Endothelial cell of umbilical vein (primary cell): Measurements from ENCODE around the gene SCARF2. TPM values are rescaled to one million over a fixed set of nuclear protein-coding genes. Genes with fewer than 3 reads are reported as not detected.

Source experiments
- BruUV-seq: library from RNA; stranded (reverse); fragments of 400-500 nt; replicated peaks from 2 replicates; lab custom pipeline; 2021; lab: Mats Ljungman, UMichigan
- CTCF ChIA-PET: fragments of 300-600, 350-600 bp; sonication (Branson Sonifier 250); formaldehyde crosslinking; loops from one replicate; lab custom pipeline; 2021; ENCODE audit warnings: antibody characterized with exemption, inconsistent platforms; lab: Charles Lee
- POLR2A ChIA-PET: fragments of 300-600, 350-600 bp; sonication (Branson Sonifier 250); formaldehyde crosslinking; loops from one replicate; lab custom pipeline; 2021; ENCODE audit warnings: antibody characterized with exemption, inconsistent platforms; lab: Charles Lee
- DNase-seq: peaks from one replicate; pipeline ENCODE4 v3.0.0-alpha.2; 2011; ENCODE audit warnings: low read depth, low spot score
- FAIRE-seq: peaks from 2 replicates; lab custom pipeline; 2011; peaks lifted over from hg19 to GRCh38; lab: Jason Lieb, UNC
- H2AFZ ChIP-seq: 2 replicates; pipeline ENCODE4 v1.6.0; 2012; ENCODE audit warnings: low read depth, low read length, control low read depth, inconsistent platforms
- H3K27ac ChIP-seq: 2 replicates; pipeline ENCODE4 v1.5.1; 2011; ENCODE audit warnings: low read depth, mild to moderate bottlenecking, control low read depth, low read length, moderate library complexity; ENCODE audit not compliant: insufficient read depth
- H3K27me3 ChIP-seq, 2 experiments: 2 replicates each; pipeline versions ENCODE4 v1.6.0 to v1.6.1; 2011; ENCODE audit warnings: low read length in 2 of 2, mixed read lengths in 1 of 2; ENCODE audit not compliant: control insufficient read depth in 2 of 2, insufficient read depth in 2 of 2
- H3K36me3 ChIP-seq, 2 experiments: 2 replicates in 1 of 2; 3 replicates in 1 of 2; pipeline ENCODE4 v1.5.1; 2011; ENCODE audit warnings: low read length in 2 of 2, mild to moderate bottlenecking in 1 of 2, moderate library complexity in 1 of 2; ENCODE audit not compliant: control insufficient read depth in 2 of 2, insufficient read depth in 2 of 2; ENCODE audit errors: extremely low read depth in 1 of 2
- H3K4me1 ChIP-seq: 3 replicates; pipeline ENCODE4 v1.5.1; 2011; ENCODE audit warnings: mild to moderate bottlenecking, low read length; ENCODE audit not compliant: control insufficient read depth, insufficient read depth; ENCODE audit errors: extremely low read depth
- H3K4me2 ChIP-seq: 2 replicates; pipeline ENCODE4 v1.6.1; 2011; ENCODE audit warnings: low read length, control low read depth, mixed read lengths; ENCODE audit not compliant: insufficient read depth
- H3K4me3 ChIP-seq, 3 experiments: fragments of 200-600 bp in 1 of 3; sonication (generic), shearing (Covaris generic) in 1 of 3; replicated peaks in 1 of 3; 2 replicates each; pipeline ENCODE4 v1.5.1; 2011 to 2016; ENCODE audit warnings: control low read depth in 3 of 3, low read length in 3 of 3, mild to moderate bottlenecking in 2 of 3, inconsistent platforms in 1 of 3, low read depth in 1 of 3, moderate library complexity in 1 of 3; ENCODE audit not compliant: insufficient read depth in 1 of 3
- H3K79me2 ChIP-seq: 2 replicates; pipeline ENCODE4 v1.6.0; 2012; ENCODE audit warnings: low read length, inconsistent platforms; ENCODE audit not compliant: control insufficient read depth, insufficient read depth
- H3K9ac ChIP-seq: replicated peaks from 2 replicates; pipeline ENCODE3; 2011; ENCODE audit warnings: low read length, control low read depth; ENCODE audit not compliant: insufficient read depth; ENCODE audit errors: extremely low read depth
- H3K9me1 ChIP-seq: replicated peaks from 3 replicates; pipeline ENCODE4 v1.6.0; 2011; ENCODE audit warnings: mild to moderate bottlenecking, low read length; ENCODE audit not compliant: control insufficient read depth, insufficient read depth; ENCODE audit errors: extremely low read depth
- H3K9me3 ChIP-seq: replicated peaks from 2 replicates; pipeline ENCODE4 v1.5.1; 2012; ENCODE audit warnings: low read length, inconsistent platforms; ENCODE audit not compliant: control insufficient read depth, insufficient read depth
- H4K20me1 ChIP-seq: replicated peaks from 2 replicates; pipeline ENCODE3; 2011; ENCODE audit warnings: mild to moderate bottlenecking, low read length; ENCODE audit not compliant: control insufficient read depth, insufficient read depth; ENCODE audit errors: extremely low read depth
- EZH2 ChIP-seq: IDR thresholded peaks from 2 replicates; pipeline ENCODE4 v1.6.1; 2012; ENCODE audit warnings: borderline replicate concordance, low read depth, mild to moderate bottlenecking, moderate library complexity, low read length, inconsistent platforms; ENCODE audit not compliant: severe bottlenecking
- FOS ChIP-seq: IDR thresholded peaks from 2 replicates; pipeline ENCODE4 v1.6.1; 2011; ENCODE audit warnings: mild to moderate bottlenecking, low read length, moderate library complexity, borderline replicate concordance; ENCODE audit not compliant: insufficient read depth
- GATA2 ChIP-seq: IDR thresholded peaks from 2 replicates; pipeline ENCODE4 v1.7.0; 2011; ENCODE audit warnings: low read depth, mild to moderate bottlenecking, moderate library complexity, mixed read lengths, low read length; ENCODE audit not compliant: insufficient read length, insufficient read depth
- JUN ChIP-seq: IDR thresholded peaks from 2 replicates; pipeline ENCODE4 v1.6.1; 2011; ENCODE audit warnings: borderline replicate concordance, low read depth; ENCODE audit not compliant: insufficient read length, insufficient read depth
- MYC ChIP-seq: IDR thresholded peaks from one replicate; pipeline ENCODE4 v1.6.1; 2011; ENCODE audit warnings: mild to moderate bottlenecking, low read depth, low read length
- POLR2A ChIP-seq: IDR thresholded peaks from 2 replicates; pipeline ENCODE4 v1.6.1; 2012; ENCODE audit warnings: low read depth, mild to moderate bottlenecking, control low read depth, low read length
- POLR2AphosphoS5 ChIP-seq: IDR thresholded peaks from 2 replicates; pipeline ENCODE4 v1.6.1; 2012; ENCODE audit warnings: low read depth, mild to moderate bottlenecking, control low read depth, low read length, moderate library complexity; ENCODE audit not compliant: insufficient read depth
- dilution Hi-C: fragments of 300-500 bp; cut with MboI; formaldehyde crosslinking; loops from one replicate; pipeline ENCODE4 v1.15.0; 2019; ENCODE audit warnings: low sequenced_read_pairs; ENCODE audit not compliant: extremely low pct_ligation_motif_present
- intact Hi-C: fragments of 100-400 bp; cut with micrococcal nuclease; formaldehyde crosslinking; loops from one replicate; pipeline ENCODE4 v1.10.0; 2022
- polyA plus RNA-seq, 4 experiments: library from polyadenylated mRNA; depleted of rRNA in 3 of 4; stranded (reverse) in 3 of 4; unstranded in 1 of 4; fragments of >200 nt; gene quantifications; 2 replicates each; pipeline versions ENCODE4 v1.2.1 to v1.2.3, GENCODE V29; 2011 to 2012; ENCODE audit warnings: missing spikeins in 1 of 4
- total RNA-seq: library from RNA; stranded (reverse); gene quantifications from 2 replicates; pipeline ENCODE4 v1.2.3, GENCODE V29; 2021
- TF ChIP-seq, protein P1 (sequence below), 2 donors: IDR thresholded peaks; 1 replicate in 1 of 2; 2 replicates in 1 of 2; pipeline ENCODE4 v1.5.1; 2011; ENCODE audit warnings: low read length in 2 of 2, mild to moderate bottlenecking in 2 of 2, moderate library complexity in 2 of 2, control low read depth in 1 of 2, inconsistent platforms in 1 of 2, low read depth in 1 of 2; ENCODE audit not compliant: insufficient read depth in 1 of 2; ENCODE audit errors: extremely low read depth in 1 of 2
- TF ChIP-seq, protein P2 (sequence below): IDR thresholded peaks from 2 replicates; pipeline ENCODE4 v1.6.1; 2011; ENCODE audit not compliant: insufficient read depth, insufficient read length

Gene SCARF2
- total and polyA plus RNA-seq, 2 donors (not counting 3 experiments of a cell fraction or from before 2014, with no cell fraction given) = 15.7 to 20.1 TPM

DNA sequence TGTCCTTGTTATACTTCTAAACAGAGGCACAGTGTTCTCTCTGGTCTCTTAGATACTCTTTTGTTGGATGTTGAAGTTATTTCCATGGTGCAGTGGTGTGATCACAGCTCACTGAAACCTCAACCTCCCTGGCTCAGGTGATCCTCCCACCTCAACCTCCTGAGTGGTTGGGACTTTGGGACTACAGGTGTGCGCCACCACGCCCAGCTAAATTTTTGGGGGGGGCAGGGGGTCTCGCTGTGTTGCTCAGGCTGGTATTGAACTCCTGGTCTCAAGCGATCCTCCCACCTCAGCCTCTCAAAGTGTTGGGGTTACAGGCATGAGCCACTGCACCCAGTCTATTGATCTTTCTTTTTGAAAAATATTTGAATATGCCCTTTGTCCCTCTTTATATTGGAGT is 28.7 kb downstream of the SCARF2 start:
- DNase-seq (no peak), FAIRE-seq (no peak)
- Histone ChIP-seq H3K4me1 (no peaks in the 10 kb centered on the region), H3K4me3 (no peak overlapping the region), H3K9ac (no peak overlapping the region), H3K4me2 (no peak overlapping the region), H3K27ac (no peak overlapping the region), H3K9me1 (no peaks in the 10 kb centered on the region), H3K79me2 (no peaks in the 10 kb centered on the region), H2AFZ (no peak overlapping the region), H3K36me3 (peaks cover 7 to 16% of the 10 kb centered on the region in 2 experiments), H3K9me3 (no peaks in the 10 kb centered on the region), H4K20me1 (no peaks in the 10 kb centered on the region), H3K27me3 (peaks cover 0 to 3% of the 10 kb centered on the region in 2 experiments)
- no peak for TF ChIP-seq FOS
- no peak for TF ChIP-seq GATA2
- TF ChIP-seq, protein P1, sequence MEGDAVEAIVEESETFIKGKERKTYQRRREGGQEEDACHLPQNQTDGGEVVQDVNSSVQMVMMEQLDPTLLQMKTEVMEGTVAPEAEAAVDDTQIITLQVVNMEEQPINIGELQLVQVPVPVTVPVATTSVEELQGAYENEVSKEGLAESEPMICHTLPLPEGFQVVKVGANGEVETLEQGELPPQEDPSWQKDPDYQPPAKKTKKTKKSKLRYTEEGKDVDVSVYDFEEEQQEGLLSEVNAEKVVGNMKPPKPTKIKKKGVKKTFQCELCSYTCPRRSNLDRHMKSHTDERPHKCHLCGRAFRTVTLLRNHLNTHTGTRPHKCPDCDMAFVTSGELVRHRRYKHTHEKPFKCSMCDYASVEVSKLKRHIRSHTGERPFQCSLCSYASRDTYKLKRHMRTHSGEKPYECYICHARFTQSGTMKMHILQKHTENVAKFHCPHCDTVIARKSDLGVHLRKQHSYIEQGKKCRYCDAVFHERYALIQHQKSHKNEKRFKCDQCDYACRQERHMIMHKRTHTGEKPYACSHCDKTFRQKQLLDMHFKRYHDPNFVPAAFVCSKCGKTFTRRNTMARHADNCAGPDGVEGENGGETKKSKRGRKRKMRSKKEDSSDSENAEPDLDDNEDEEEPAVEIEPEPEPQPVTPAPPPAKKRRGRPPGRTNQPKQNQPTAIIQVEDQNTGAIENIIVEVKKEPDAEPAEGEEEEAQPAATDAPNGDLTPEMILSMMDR (IDR thresholded peaks at IDR 0.05; ENCODE audit: extremely low read depth in 1 of 2, insufficient read depth in 1 of 2, low read depth in 1 of 2, low read length in 2 of 2) = no peak
- TF ChIP-seq POLR2A = no peak
- no peak for TF ChIP-seq MYC
- TF ChIP-seq, protein P2, sequence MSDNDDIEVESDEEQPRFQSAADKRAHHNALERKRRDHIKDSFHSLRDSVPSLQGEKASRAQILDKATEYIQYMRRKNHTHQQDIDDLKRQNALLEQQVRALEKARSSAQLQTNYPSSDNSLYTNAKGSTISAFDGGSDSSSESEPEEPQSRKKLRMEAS = no peak
- no peak for TF ChIP-seq EZH2
- TF ChIP-seq POLR2AphosphoS5 = no peak
- no peak for TF ChIP-seq JUN
- CTCF ChIA-PET = interaction anchor here (0.8 to 3.2 kb wide), 2 partner anchors 9 to 52 kb away, joined by 4 to 32 read pairs; no protein-coding TSS in a partner anchor
- no TSS peak for BruUV-seq
- dilution Hi-C loops = no loop called here
- intact Hi-C loops = no loop called here
- POLR2A ChIA-PET = no interaction called here
